SK-N-SH (cell line): Measurements from ENCODE around the gene HSFX3. TPM values are rescaled to one million over a fixed set of nuclear protein-coding genes. Genes with fewer than 3 reads are reported as not detected.

Experiments
- CTCF ChIA-PET: fragments of 300-600, 350-600 bp; formaldehyde crosslinking; extraction: SDS; loops from one replicate; lab custom pipeline; 2021; lab: Yijun Ruan, JAX
- POLR2A ChIA-PET: fragments of 350-600 bp; sonication (Branson Sonifier 250); formaldehyde crosslinking; extraction: SDS; loops from one replicate; lab custom pipeline; 2020; ENCODE audit warnings: antibody characterized with exemption, inconsistent platforms; lab: Yijun Ruan, JAX
- DNase-seq: peaks from one replicate; pipeline ENCODE4 v3.0.0; 2012
- H2AFZ ChIP-seq: fragments of 200-600 bp; sonication (generic); 2 replicates; pipeline ENCODE4 v1.8.1; 2016; ENCODE audit warnings: antibody characterized with exemption, mild to moderate bottlenecking, low read depth
- H3F3A ChIP-seq: fragments of 200-600 bp; sonication (generic); replicated peaks from 2 replicates; pipeline ENCODE3; 2016; ENCODE audit warnings: antibody characterized with exemption, mild to moderate bottlenecking; ENCODE audit not compliant: insufficient read depth
- H3K27ac ChIP-seq, 2 experiments: fragments of 200-500 bp in 1 of 2; fragments of 200-600 bp in 1 of 2; sonication (Bioruptor generic) in 1 of 2; sonication (generic), shearing (Covaris generic) in 1 of 2; 2 replicates each; pipeline versions ENCODE4 v1.5.1 to v1.6.1; 2014 to 2016; ENCODE audit warnings: low read depth in 2 of 2, inconsistent platforms in 1 of 2, low read length in 1 of 2, mild to moderate bottlenecking in 1 of 2, mixed read lengths in 1 of 2
- H3K27me3 ChIP-seq: fragments of 200-600 bp; sonication (generic), shearing (Covaris generic); 2 replicates; pipeline ENCODE4 v1.6.1; 2016; ENCODE audit warnings: mixed run types; ENCODE audit not compliant: insufficient read depth
- H3K36me3 ChIP-seq, 2 experiments: fragments of 200-500 bp in 1 of 2; fragments of 200-600 bp in 1 of 2; sonication (Bioruptor generic) in 1 of 2; sonication (generic) in 1 of 2; replicated peaks in 1 of 2; 2 replicates each; pipeline versions ENCODE3 to v1.5.1; 2014 to 2016; ENCODE audit warnings: low read length in 1 of 2, mild to moderate bottlenecking in 1 of 2; ENCODE audit not compliant: insufficient read depth in 2 of 2, control insufficient read depth in 1 of 2
- H3K4me1 ChIP-seq, 2 experiments: fragments of 200-500 bp in 1 of 2; fragments of 200-600 bp in 1 of 2; sonication (Bioruptor generic) in 1 of 2; sonication (generic), shearing (Covaris generic) in 1 of 2; 2 replicates each; pipeline versions ENCODE4 v1.5.1 to v1.6.1; 2014 to 2016; ENCODE audit warnings: low read depth in 1 of 2, low read length in 1 of 2, mixed run types in 1 of 2; ENCODE audit not compliant: insufficient read depth in 2 of 2, control insufficient read depth in 1 of 2
- H3K4me2 ChIP-seq: fragments of 200-600 bp; sonication (generic), shearing (Covaris generic); 2 replicates; pipeline ENCODE4 v1.6.1; 2017; ENCODE audit warnings: mixed run types
- H3K4me3 ChIP-seq, 2 experiments: fragments of 200-500 bp in 1 of 2; fragments of 200-600 bp in 1 of 2; sonication (Bioruptor generic) in 1 of 2; sonication (generic), shearing (Covaris generic) in 1 of 2; 2 replicates each; pipeline versions ENCODE4 v1.5.1 to v1.8.1; 2014 to 2016; ENCODE audit warnings: low read depth in 2 of 2, inconsistent platforms in 1 of 2, low read length in 1 of 2, mild to moderate bottlenecking in 1 of 2, mixed read lengths in 1 of 2, moderate library complexity in 1 of 2
- H3K79me2 ChIP-seq: fragments of 200-600 bp; sonication (generic); 2 replicates; pipeline ENCODE4 v1.8.1; 2017; ENCODE audit warnings: mild to moderate bottlenecking; ENCODE audit not compliant: insufficient read depth
- H3K9ac ChIP-seq: fragments of 200-600 bp; sonication (generic); 2 replicates; pipeline ENCODE4 v1.6.1; 2017; ENCODE audit warnings: mixed run types
- H3K9me2 ChIP-seq: fragments of 200-600 bp; sonication (generic); 2 replicates; pipeline ENCODE4 v1.6.1; 2017; ENCODE audit warnings: mixed run types
- H3K9me3 ChIP-seq: fragments of 200-600 bp; sonication (generic); 2 replicates; pipeline ENCODE4 v1.6.1; 2017; ENCODE audit warnings: mixed run types, mild to moderate bottlenecking, moderate library complexity
- H4K20me1 ChIP-seq: fragments of 200-600 bp; sonication (generic); 2 replicates; pipeline ENCODE4 v1.6.1; 2017; ENCODE audit warnings: mild to moderate bottlenecking, mixed run types; ENCODE audit not compliant: insufficient read depth
- ELF1 ChIP-seq: IDR thresholded peaks from 2 replicates; pipeline ENCODE4 v1.4.0; 2012
- FOXJ3 ChIP-seq: sonication (generic); formaldehyde crosslinking; IDR thresholded peaks from 2 replicates; pipeline ENCODE4 v1.5.1; 2020; ENCODE audit warnings: mild to moderate bottlenecking, missing genetic modification reagents
- GABPA ChIP-seq: IDR thresholded peaks from 2 replicates; pipeline ENCODE4 v1.4.0; 2012; ENCODE audit warnings: low read depth, mild to moderate bottlenecking
- JUND ChIP-seq: IDR thresholded peaks from 2 replicates; pipeline ENCODE4 v1.4.0; 2012
- MEF2A ChIP-seq: IDR thresholded peaks from 2 replicates; pipeline ENCODE4 v1.4.0; 2012; ENCODE audit warnings: low read depth, borderline replicate concordance
- NRF1 ChIP-seq: IDR thresholded peaks from 2 replicates; pipeline ENCODE4 v1.6.1; 2012; ENCODE audit warnings: low read depth, mild to moderate bottlenecking, low read length
- RAD21 ChIP-seq: IDR thresholded peaks from 2 replicates; pipeline ENCODE4 v1.6.1; 2012; ENCODE audit warnings: mild to moderate bottlenecking, low read length
- REST ChIP-seq: IDR thresholded peaks from 2 replicates; pipeline ENCODE4 v1.6.1; 2012; ENCODE audit warnings: mild to moderate bottlenecking, low read depth, low read length, moderate library complexity
- RFX5 ChIP-seq: IDR thresholded peaks from 2 replicates; pipeline ENCODE4 v1.6.1; 2012; ENCODE audit warnings: mild to moderate bottlenecking, improper control_type of control experiment, low read length
- SIN3A ChIP-seq: IDR thresholded peaks from 2 replicates; pipeline ENCODE4 v1.6.1; 2012; ENCODE audit warnings: low read depth, mild to moderate bottlenecking, low read length, moderate library complexity, borderline replicate concordance
- SMC3 ChIP-seq: IDR thresholded peaks from 2 replicates; pipeline ENCODE4 v1.6.1; 2012; ENCODE audit warnings: low read depth, low read length, improper control_type of control experiment
- TAF1 ChIP-seq: IDR thresholded peaks from 2 replicates; pipeline ENCODE4 v1.6.1; 2012; ENCODE audit warnings: low read depth, mild to moderate bottlenecking, low read length, moderate library complexity, borderline replicate concordance
- TEAD4 ChIP-seq: IDR thresholded peaks from 2 replicates; pipeline ENCODE4 v1.4.0; 2012; ENCODE audit warnings: mild to moderate bottlenecking, borderline replicate concordance; ENCODE audit not compliant: insufficient read depth
- USF1 ChIP-seq: IDR thresholded peaks from 2 replicates; pipeline ENCODE4 v1.4.0; 2012; ENCODE audit warnings: low read depth, borderline replicate concordance
- USF2 ChIP-seq: fragments of 150-350 bp; IDR thresholded peaks from 2 replicates; pipeline ENCODE4 v1.6.1; 2017; ENCODE audit warnings: antibody characterized with exemption, low read length, low read depth, borderline replicate concordance
- YY1 ChIP-seq: IDR thresholded peaks from 2 replicates; pipeline ENCODE4 v1.4.0; 2012; ENCODE audit warnings: low read depth, mild to moderate bottlenecking
- WGBS: methylation state at CpG from one replicate; pipeline ENCODE4 v1.1.6; 2017; ENCODE audit warnings: low lambda C conversion rate; 5-methylcytosine and 5-hydroxymethylcytosine counted together
- polyA plus RNA-seq, 3 experiments: library from polyadenylated mRNA; depleted of rRNA; stranded (reverse); fragments of >200 nt; gene quantifications; 2 replicates each; pipeline ENCODE4 v1.2.3, GENCODE V29; 2012

The HSFX3 gene
- polyA plus RNA-seq, 1 of the 3 experiments (the other 2 are of a cell fraction): not detected

GRCh38 chrX:149511081-149511480 lies 38.6 kb downstream of the HSFX3 start:
- H3K4me2 ChIP-seq: no peak overlapping the region
- no peaks in the 10 kb centered on the region for H3K9me3 ChIP-seq
- 38% methylated on average over 5 of the region's 5 CpGs for whole genome bisulfite sequencing
- no peaks in the 10 kb centered on the region; a peak in 1 of 4 replicates for H3K4me1 ChIP-seq
- H3K79me2 ChIP-seq: no peaks in the 10 kb centered on the region
- no peak for DNase-seq
- TF ChIP-seq MEF2A (no peak), GABPA (no peak), USF2 (no peak), REST (no peak), JUND (no peak), TAF1 (no peak), SMC3 (no peak), TEAD4 (no peak), SIN3A (no peak), NRF1 (no peak), YY1 (no peak), USF1 (no peak), ELF1 (no peak), RAD21 (no peak), FOXJ3 (no peak), RFX5 (no peak)
- H3K9ac ChIP-seq: no peak overlapping the region
- H3K36me3 ChIP-seq: no peaks in the 10 kb centered on the region
- H4K20me1 ChIP-seq: no peaks in the 10 kb centered on the region
- no peak overlapping the region for H3K27ac ChIP-seq
- H3F3A ChIP-seq: no peaks in the 10 kb centered on the region
- 0 out of 2 replicates have a peak, but pooled peaks cover 5% of the 10 kb centered on the region for H3K27me3 ChIP-seq
- POLR2A ChIA-PET: no interaction called here
- H2AFZ ChIP-seq: no peak overlapping the region
- no peaks in the 10 kb centered on the region for H3K9me2 ChIP-seq
- CTCF ChIA-PET: interaction anchor here (1.2 to 3.7 kb wide), 4 partner anchors 11 to 20 kb away, joined by 4 to 25 read pairs (median 10); no protein-coding TSS in a partner anchor
- H3K4me3 ChIP-seq: no peak overlapping the region
